ENCODE results near the gene RWDD1.

The RWDD1 gene

GRCh38 chr6:116570856-116571682 is at the start of gene RWDD1:
RWDD1 (plus strand) TSS chr6:116571504; CDS start chr6:116571583, 79 bp downstream.
- peak; percentile 80 for DNase-seq

- no peak for DNase-seq
Measured at GRCh38 chr6:116522896-116523295, 48.4 kb upstream of the RWDD1 start.

DNA sequence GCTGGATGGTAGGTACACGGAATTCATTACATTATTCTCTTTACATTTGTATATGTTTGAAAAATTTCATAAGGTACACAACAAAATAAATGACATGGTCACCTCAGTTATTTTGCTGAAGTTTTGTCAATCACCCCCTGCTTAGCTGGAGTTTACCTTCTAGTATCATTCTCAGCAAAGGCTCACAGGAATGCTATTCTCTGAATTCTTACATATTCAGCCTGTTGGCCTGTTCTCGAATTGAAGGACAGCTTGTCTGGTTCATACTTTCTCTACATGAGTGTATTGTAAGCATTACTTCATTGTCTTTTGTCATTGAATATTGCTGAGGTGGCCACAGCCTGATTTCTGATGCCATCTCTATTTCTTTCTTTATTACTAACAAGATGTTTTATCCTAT is 47.1 kb upstream of the RWDD1 start:
- no peak for DNase-seq

DNA sequence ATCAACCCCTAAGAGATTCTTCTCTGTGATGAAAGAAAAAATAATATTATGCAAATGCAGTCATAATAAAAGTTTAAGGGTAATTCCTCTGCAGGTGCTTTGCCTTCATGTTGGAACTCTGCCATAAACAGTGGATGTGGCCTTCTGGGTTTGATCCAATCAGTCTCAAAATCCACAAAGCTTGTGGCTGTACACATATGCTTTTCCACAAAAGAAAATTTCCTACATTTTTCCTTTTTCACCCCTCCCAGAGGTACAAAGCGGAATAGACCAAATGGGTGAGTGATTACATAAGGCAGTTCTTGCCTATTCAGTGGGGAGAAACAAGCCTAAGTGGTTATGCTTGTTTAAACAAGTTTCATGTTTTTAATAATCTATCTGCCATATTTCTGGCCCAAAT is 43.2 kb upstream of the RWDD1 start:
- DNase-seq, result no peak

GRCh38 chr6:116528780-116529179 is 42.5 kb upstream of the RWDD1 start:
- DNase-seq, result no peak

GRCh38 chr6:116529466-116530290 is 41.6 kb upstream of the RWDD1 start:
- DNase-seq, result no peak

GRCh38 chr6:116530436-116530835 is 40.9 kb upstream of the RWDD1 start:
- DNase-seq, result no peak

DNA sequence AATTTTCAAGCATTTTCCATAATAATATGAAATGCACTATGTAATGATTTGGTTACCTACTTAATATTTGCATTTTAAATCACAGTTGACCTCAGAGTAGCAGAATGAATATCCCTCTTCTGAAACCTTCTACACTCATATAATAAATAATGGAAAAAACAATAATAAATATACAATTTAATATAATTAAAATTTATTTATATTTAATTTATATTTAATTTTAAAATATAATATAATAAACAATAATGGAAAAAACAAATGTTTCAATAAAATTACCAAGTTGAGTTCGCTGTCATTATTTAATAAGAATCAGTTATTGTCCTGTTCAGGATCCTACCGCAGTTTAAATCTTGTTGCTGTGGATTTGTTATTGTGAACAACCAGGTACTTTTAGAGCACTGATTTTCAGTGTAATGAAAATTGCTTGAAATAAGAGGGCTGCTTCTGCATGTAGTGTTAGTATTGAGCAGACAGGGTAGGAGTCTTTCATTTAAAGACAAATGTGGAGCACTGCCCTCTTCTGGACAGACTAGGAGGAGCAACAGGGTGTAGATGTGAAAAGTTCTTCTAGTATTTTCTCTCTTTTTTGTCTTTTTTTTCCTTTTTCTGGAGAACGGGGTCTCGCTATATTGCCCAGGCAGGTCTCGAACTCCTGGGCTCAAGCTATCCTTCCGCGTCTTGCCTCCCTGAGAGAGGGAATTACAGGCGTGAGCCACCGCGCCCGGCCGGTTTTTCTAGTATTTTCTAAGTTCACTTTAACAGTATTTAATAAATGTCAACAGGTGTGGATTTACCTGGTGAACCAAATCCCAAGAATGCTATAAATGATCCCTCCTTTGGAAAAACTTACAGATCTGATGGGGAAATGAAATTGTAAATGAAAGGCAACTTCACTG is 39.4 kb upstream of the RWDD1 start:
- no peak for DNase-seq

- DNase-seq, result no peak
Measured at GRCh38 chr6:116533233-116533957, 37.9 kb upstream of the RWDD1 start.

- DNase-seq, result no peak
Measured at GRCh38 chr6:116535109-116535508, 36.2 kb upstream of the RWDD1 start.

DNA sequence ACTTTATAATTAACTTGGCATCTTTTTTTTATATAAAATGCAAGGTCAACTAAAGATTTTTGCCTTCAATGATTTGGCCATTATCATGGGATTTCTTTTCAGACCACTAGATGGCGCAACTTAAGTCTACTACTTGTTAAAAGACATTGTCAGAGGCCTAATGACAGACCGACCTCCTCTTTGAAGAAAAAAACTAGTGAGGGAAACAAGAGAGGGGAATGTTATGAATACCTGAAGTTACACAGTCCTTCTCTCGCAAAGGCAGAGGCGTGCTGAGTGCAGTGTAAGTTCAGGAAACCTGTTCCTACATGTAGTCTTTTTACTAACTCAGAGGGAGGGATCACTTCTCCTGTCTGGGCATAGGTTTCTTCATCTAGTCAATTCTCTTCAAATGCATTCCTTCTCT is 35.1 kb upstream of the RWDD1 start:
- DNase-seq, result no peak

- DNase-seq, result no peak
Measured at GRCh38 chr6:116542426-116542825, 28.9 kb upstream of the RWDD1 start.

GRCh38 chr6:116543149-116543548 is 28.2 kb upstream of the RWDD1 start:
- no peak for DNase-seq

DNA sequence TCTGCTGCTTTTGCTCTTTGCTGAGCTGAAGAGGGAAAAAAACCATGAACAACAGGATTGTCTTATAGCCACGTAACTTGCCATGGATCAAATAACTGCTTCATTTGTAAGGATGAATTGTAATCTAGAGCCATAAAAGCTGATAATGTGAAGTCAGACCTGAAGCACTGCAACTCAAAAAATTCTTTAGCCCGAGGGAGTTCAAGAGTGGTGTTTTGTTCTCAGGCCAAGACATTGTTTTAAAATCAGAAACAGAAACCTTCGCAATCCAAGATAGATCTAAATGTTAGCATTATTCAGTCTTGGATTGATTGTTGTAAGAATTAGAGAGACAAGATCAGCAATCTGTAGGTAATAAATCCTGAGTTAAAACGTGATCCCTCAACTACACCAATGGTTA is 25.7 kb upstream of the RWDD1 start, which contains the start of gene TRAPPC3L:
TRAPPC3L (minus strand) TSS at position 34 of the 400 bp plus-strand sequence. CDS start 170 bp downstream, outside the sequence.
- DNase-seq, result no peak

DNA sequence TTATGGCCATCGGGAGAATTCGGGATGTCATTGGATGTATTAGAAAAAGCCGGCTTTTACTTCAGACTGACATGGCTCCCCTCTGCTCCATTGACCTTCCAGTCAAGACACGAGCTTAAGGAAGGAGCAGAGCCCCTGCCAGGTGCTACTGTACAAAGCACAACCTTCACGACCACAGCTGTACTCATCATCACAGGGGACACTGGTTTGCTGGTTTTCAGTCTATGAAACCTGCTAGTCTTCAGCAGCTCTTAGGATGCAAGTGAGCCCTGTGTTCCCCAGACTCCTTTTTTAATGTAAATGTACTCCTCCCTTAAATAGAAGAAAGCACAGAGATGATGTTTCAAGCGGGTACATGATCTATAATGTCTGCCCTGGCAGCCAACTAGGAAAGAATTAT is 23.9 kb upstream of the RWDD1 start:
- no peak for DNase-seq

- DNase-seq, result no peak
Measured at GRCh38 chr6:116550796-116551195, 20.5 kb upstream of the RWDD1 start.

DNA sequence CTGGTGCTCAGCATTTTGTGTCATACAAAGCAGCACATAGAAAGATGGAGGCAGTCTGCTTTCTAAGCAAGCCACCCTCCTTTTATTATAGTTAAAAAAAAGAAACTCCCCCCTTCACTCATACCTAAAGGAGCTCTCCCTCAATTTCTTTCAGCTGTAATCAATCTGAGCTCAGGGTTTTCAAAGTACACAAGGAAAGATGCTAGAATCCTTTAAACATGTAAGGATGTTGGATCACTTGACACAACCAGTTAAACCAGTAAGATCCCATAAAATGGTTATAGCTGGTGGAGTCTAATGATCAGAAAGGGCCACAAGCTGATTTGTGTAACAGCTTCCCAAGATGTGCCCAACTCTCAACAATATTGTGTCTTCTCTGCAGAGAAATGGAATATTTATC is 17.9 kb upstream of the RWDD1 start, which contains the start of gene CALHM4:
CALHM4 (plus strand) TSS at position 301 of the 400 bp plus-strand sequence; CDS start at position 344, 43 bp downstream.
- no peak for DNase-seq

DNA sequence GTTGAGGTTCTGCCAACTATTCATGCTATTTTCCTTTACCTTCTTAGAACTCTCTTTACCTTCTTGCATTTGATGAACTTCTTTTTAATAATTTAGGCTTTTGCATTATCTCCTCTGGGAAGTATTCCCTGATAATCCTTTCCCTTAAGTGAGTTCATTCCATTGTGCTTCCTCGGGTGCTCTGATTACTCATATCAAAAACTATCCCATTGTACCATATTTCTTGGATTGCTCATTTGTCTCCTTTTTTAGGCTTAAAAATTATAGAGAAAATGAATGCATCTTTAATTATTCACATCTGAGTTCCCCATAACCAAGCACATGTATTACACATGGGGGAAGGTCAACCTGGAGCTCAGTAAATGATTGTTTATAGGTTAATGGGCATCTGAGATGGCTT is 15.2 kb upstream of the RWDD1 start:
- DNase-seq, result no peak

- DNase-seq, result no peak
Measured at GRCh38 chr6:116556814-116557415, 14.4 kb upstream of the RWDD1 start.

DNA sequence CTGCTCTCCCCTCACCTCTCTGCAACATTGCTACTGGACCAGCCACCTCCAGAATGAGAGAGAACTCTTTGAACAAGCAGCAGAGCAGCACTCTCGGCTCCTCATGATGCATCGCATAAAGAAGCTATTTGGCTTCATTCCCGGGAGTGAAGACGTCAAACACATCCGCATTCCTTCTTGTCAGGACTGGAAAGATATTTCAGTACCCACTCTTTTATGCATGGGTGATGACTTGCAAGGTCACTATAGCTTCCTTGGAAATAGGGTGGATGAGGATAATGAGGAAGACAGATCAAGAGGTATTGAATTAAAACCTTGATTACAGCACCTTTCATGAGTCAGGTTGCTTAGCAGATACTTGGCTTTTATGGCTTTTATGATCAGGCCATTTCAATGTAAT is 13.4 kb upstream of the RWDD1 start:
- DNase-seq, result no peak

- DNase-seq, result no peak
Measured at GRCh38 chr6:116560130-116560529, 11.2 kb upstream of the RWDD1 start.
